M059J (cell line): ENCODE data around the gene PYGM. TPM values are rescaled to one million over a fixed set of nuclear protein-coding genes. Genes with fewer than 3 reads are reported as not detected.

Source experiments
- DNase-seq: peaks from one replicate; pipeline ENCODE4 v3.0.0-alpha.2; 2012; ENCODE audit warnings: low read depth
- total RNA-seq: library from RNA; depleted of rRNA; stranded (reverse); fragments of >200 nt; shearing (Covaris generic); gene quantifications from 2 replicates; pipeline ENCODE4 v1.2.3, GENCODE V29; 2014

PYGM gene
- total RNA-seq, 1 experiment from 2014 or later = 0.10 TPM

- no peak for DNase-seq
Measured at GRCh38 chr11:64791781-64792291, 32.1 kb upstream of the PYGM start.

- DNase-seq = no peak
Measured at GRCh38 chr11:64790205-64791095, 30.7 kb upstream of the PYGM start.

DNA sequence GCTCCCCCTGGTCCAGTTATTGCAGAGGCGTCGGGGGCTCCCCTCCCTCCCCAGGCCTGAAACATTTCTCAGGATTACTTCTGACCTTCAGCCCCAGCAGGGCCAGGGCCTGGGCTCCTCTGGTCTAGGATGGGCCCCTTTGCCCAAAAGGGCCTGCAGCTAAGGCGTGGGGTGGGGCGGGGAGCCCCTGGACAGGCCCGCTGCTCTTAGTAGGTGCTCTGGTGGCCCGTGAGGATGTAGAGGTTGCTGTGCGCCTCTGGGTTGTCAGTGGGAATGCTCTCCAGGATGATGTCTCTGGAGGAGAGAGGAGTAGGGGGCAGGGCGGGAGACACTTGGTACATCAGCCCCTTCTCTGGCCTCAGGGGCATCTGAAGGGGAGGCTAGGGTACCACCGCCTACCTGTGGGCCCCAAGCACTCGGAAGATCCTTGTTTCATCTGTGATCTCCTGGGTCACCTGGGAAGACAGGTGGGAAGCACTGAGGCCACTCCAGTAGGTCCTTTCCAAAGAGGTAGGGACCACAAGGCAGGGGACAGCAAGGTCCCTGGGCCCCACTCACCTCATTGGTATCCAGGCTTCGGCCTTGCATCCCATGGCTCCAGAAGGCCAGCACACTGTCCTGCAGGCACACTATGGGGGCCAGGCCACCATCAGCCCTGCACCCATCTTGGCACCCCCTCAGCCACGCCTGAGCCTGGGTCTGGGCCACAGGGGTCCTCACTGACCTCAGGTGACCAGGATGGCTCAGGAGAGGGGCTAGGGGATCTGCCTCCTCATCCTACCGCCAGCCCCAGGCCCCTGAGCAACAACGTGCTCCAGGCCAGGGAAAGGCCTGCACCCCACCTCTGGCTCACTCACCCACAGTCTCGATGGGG, 29.8 kb upstream of the PYGM start:
- DNase-seq = no peak

DNA sequence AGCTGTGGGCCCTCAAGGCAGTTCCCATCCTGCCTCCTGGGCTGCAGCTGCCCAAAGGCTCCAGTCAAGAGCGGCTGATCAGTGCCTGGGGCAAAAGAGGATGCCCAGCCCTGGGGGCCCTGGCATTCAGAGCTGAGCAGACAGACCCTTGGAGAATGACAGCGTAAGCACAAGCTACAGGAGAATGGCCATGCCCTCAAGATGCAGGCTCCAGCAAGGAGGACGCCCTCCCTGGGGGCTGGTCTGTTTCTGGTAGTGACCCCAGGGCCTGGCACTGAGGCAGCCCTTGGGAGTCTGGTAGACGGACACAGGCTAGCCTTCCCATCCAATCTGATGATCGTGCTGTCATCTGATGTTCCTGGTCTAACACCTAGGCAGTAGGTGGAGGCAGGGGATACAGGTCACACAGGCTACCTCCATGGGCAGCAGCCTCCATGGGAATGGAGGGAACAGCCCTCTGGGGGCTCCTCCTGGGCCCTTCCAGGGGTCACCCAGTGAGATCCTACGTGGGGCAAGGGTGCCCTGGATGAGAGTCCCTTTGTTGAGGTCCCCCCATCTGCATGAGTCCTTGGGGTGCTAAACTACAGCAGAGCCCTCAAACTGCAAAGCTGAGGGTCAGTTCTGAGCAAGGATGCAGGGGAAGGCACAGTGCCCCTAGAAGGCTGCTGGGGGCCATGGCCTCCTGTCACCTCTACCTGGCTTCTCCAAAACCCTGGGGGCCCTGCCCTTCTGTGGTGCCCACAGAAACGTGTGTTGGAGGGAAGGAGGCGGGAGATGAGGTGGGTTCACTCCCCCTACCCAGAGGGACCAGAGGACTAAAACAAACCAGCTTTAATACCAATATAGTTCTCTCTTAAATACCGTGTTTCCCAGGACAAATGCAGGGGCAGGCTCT, 28.8 kb upstream of the PYGM start:
- no peak for DNase-seq

GRCh38 chr11:64787526-64788320, 27.9 kb upstream of the PYGM start:
- peak; percentile 27 for DNase-seq

DNA sequence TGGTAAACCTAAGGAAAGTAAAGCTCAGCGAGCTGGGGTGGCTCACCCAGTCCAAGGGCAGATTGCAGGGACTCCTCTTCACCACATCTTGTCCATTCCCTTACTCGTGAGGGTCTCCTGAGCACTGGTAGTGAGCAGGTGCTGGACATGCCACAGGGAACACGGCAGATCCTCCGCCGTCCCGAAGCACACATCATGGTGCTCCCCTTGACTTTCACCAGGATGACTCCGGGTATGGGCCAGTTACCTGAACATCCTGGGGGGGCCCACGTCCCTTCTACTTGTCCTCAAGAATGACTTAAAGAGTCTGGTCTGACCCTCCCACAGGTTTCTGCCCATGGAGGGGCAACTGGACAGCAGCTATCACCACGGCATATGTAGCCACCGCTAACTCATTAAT, 26.5 kb upstream of the PYGM start:
- no peak for DNase-seq

DNA sequence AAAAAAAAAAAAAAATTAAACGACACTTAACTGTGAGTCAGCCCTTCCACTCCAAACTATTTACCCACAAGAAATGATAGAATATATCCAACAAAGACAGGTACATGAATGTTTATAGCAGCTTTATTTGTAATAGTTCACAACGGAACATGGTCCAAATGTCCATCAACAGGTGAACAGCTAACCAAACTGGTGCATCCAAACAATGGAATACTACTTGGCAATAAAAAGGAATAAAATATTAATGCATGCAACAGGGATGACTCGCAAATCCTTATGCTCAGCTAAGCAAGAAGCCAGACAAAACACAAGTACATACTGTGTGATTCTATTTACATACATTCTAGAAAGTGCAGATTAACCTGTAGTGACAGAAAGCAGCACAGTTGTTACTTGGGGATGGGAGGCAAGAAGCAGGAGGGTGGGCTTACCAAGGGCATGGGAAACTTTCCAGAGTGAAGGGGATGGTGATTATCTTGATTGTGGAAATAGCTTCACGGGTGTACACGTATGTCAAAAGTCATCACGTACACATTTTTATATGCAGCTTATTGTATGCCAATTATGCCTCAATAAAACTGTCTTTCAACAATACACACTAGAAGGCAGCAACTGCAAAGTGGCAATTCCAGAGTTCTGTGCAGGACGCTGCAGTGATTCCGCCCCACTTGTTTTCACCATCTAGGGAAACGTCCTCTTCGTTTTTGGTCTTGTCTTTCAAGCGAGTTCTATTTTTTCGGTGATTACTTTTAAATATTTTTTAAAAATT, 25.2 kb upstream of the PYGM start:
- no peak for DNase-seq

- peak; percentile 100 for DNase-seq
Measured at GRCh38 chr11:64778473-64779298, 18.9 kb upstream of the PYGM start, which contains the start of gene SF1. Gene SF1, minus strand, starts transcription at chr11:64778542. Its CDS starts 150 bp downstream, at chr11:64778392.

- no peak for DNase-seq
Measured at GRCh38 chr11:64778223-64778472, 18.4 kb upstream of the PYGM start.

- DNase-seq = peak; percentile 73
Measured at GRCh38 chr11:64777449-64778222, 17.9 kb upstream of the PYGM start.

DNA sequence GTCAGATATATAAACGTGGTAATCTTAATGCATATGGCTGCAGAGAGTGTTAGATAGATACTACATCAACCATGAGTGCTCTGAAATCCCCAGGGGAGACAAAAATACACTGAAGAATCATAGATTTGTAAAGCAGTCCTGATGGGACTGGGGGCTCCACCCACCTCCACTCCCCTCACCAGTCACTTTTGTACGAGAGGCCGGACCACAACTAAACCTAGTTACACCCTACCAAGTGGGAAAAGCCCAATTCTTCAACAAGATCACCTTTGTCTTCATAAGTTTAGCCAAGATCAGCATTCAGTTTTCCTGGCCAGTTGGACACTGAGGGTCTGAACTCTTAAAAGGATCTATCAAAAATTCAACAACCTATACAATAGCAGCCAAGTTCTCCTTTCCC, 17.1 kb upstream of the PYGM start:
- DNase-seq = no peak

DNA sequence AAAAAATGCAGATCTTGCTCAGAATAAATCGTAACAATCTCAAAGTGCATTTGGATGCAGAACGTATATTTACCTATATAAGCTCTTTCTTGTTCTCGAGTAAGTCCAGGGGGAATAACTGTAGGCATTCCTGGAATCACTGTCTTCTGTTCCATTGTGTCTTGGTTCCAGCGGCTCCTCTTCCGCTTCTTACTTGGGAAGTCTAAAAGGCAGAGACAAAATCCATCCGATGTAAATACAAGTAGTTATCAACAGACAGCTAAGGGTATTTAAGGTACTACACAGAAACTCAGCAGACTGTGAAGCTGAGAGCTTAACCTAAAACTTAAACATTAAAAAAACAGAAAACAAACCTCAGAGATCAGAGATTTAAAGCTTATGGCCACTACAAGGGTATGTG, 16.7 kb upstream of the PYGM start:
- DNase-seq = no peak

- DNase-seq = no peak
Measured at GRCh38 chr11:64774144-64774543, 14.4 kb upstream of the PYGM start.

- no peak for DNase-seq
Measured at GRCh38 chr11:64772303-64773018, 12.7 kb upstream of the PYGM start.

- DNase-seq = no peak
Measured at GRCh38 chr11:64771861-64772260, 12.1 kb upstream of the PYGM start.

DNA sequence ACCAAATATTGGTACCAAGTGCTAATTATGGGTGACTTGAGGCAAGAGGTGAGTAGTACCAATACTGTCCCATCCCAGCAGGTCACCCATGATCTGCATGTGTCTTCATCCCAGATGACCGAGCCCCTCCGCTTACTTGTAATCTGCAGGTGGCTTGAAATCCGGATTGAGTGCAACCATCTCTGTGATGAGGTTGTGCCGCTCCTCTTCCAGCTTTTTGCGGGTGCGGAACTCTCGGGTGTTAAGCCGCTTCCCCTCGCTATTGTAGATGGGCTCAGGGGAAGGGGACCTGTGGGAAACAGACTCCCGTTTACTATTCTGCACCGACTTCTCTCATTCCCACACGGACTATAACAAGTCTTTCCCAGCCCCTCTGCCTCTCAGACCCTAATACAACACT, 10.3 kb upstream of the PYGM start:
- no peak for DNase-seq

DNA sequence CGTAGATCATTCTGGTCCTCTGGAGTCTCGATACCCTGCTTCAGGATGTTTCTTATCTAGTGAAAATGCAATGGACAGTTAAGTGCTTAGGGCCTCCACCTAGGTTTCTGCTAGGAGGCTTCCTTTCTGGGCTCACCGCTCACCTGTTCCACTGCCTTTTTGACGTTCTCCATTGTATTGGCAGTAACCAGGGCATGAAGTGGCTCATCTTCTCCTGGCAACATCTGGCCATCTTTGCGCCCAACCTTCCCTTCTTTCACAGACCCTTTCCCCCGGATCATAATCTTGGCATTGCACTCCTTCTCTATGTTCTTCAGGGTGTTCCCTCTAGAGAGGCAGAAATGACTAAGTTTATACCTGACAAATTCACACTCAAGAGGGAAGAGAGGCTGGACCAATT, 9.5 kb upstream of the PYGM start:
- DNase-seq = no peak

- no peak for DNase-seq
Measured at GRCh38 chr11:64768300-64768694, 8.5 kb upstream of the PYGM start.
